HG03558 (cell line): ENCODE results near the gene CILP.

ENCODE experiments used
- ATAC-seq: cut with Tn5 transposase; IDR thresholded peaks from one replicate; pipeline ENCODE4 v1.9.1; 2021; ENCODE audit warnings: moderate number of reproducible peaks; ENCODE audit not compliant: unreplicated experiment; ENCODE audit errors: extremely low read depth

Gene CILP

GRCh38 chr15:65163041-65163440 is 48.2 kb downstream of the CILP start:
- no peak for ATAC-seq

GRCh38 chr15:65156692-65157091 is 54.6 kb downstream of the CILP start:
- ATAC-seq, result no peak

DNA sequence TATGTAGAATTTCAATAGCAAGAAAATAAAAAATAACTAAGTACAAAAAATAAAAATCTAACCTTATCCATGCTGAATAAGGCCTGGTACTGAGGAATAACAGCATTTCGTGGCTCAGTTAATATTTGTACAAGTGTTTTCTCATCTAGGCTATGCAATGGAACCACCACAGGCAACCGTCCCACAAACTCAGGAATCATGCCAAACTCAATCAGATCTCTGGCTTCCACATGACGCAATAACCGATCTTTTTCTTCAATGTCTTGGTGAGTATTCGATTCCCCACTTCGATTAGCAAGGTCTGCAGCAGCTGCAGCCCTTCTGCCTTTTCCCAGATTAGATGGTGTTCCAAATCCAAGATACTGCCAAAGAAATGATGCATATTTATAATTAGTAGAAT is 56.6 kb downstream of the CILP start:
- ATAC-seq, result no peak

GRCh38 chr15:65147902-65148301 is 63.4 kb downstream of the CILP start:
- ATAC-seq, result no peak

DNA sequence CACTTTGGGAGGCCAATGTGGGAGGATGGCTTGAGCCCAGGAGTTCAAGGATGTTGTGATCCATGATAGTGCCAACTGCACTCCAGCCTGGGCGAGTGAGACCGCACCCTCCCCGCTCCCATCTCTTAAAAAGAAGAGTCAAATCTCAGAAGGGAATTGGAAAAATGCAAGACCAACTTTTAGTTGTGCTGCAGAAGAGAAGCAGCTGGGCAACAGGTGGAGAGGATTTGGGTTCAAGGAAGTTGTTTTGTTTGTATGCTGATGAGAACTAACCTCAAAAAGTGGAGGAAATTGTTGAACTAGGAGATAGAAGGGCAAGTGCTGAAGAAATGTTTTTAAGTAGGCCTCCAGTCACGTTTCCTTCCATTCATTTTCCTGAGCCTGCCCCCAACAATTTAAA is 64.8 kb downstream of the CILP start:
- no peak for ATAC-seq
